NCI-H1092 treated with DMSO at 0.1 percent for 48 hours (cell line): ENCODE measurements around the gene SH2D7.
"Not testable (repeated sequence)": the region's sequence is repeated elsewhere in the genome, so short reads cannot be mapped to it uniquely, and the experiment has no call there.

Source experiments
- DNase-seq: peaks from one replicate; lab custom pipeline; 2025; lab: John Stamatoyannopoulos, UW

Gene SH2D7

DNA sequence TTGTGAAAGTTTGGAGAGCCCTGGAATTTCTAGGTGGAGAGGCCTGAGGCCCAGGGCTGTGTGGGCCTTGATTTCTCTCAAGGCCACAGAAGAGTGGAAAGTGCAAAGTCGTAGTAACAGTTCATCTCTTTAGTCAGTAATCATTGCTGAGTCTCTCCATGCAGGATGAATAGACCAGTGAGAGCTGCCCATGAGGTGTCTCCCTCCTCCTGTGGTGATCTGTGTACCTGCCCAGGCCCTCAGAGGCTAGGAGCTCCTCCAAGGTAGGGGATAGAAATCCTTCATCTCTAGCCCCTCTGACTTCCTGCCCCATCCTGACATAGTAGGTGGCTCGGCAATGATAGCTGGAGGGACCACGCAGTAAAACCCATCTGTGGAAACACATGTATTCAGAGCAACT, 50.0 kb downstream of the SH2D7 start:
- no peak for DNase-seq

DNA sequence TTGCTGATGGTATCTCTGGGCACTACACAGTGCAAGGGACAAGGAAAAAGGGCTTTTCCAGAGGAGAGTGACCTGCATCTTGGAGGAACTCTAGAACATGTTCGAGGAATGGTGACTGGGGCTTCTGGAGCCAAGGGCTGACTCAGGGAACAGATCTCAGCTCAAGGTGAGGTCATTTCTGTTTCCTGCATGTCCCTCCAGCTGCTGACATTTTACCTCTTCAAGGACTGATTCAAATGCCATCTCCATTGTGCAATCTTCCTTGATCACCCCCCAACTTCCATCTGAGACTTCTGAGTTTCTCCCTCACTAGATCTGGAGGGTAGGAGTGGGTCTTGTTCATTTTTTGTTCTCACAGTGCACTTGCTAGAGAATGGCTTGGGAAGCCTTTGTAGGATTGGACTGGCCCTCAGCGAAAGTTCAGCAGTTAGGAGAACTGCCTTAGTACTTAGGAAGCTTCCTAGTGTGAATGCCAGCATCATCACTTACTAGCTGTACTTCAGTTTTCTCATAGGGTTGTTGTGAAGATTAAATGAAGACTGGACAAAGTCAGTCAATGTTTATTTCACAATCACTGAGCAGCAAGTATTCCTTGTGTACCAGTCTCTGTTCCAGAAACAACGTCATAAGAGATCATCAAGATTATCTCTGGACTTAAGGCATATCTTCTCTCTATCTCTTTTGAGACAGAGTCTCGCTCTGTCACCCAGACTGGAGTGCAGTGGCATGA, 54.2 kb downstream of the SH2D7 start:
- DNase-seq: no peak

DNA sequence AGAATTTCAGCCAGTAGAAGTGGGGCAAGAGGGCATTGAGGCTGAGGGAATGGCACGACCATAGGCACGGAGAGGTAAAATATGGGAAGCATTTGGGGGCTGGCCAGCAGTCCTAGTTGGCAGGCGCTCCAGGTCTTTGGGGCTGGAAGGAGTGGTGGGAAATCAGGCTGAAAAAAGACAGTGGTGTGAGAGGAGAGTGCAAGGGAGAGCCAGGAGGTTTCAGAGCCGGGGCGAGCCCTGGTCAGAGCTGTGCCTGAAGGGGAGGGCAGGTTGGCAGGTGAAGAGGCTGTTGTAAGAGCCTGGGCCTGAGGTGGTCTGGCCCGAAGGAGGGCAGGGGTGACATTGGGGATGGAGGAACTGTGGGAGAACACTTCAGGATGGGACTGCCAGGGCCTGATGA, 55.2 kb downstream of the SH2D7 start:
- DNase-seq: no peak

DNA sequence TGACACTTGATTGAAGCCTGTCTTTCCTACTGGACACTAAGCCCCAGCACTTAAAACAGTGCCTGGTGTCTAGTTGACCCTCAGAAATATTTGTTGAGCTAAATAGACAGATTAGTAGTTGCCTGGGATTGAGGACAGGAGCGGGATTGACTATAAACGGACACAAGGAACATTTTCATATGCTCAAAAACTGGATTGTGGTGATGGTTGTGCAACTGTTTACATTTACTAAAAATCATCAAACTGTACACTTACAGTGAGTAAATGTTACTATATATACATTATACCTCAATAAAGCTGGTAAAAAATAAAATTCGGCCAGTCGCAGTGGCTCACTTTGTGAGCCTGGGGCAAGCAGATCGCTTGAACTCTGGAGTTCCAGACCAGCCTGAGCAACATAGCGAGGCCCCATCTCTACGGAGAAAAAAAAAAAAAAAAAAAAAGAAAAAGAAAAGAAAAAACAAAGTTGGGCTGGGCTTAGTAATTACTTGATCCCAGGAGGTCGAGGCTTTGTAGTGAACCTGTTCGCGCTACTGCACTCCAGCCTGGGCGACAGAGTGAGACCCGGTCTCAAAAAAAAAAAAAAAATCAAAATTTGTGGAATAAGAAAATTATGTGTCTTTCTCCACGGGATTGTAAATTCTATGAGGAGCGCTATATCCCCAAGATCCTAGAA, 56.2 kb downstream of the SH2D7 start:
- no peak for DNase-seq

DNA sequence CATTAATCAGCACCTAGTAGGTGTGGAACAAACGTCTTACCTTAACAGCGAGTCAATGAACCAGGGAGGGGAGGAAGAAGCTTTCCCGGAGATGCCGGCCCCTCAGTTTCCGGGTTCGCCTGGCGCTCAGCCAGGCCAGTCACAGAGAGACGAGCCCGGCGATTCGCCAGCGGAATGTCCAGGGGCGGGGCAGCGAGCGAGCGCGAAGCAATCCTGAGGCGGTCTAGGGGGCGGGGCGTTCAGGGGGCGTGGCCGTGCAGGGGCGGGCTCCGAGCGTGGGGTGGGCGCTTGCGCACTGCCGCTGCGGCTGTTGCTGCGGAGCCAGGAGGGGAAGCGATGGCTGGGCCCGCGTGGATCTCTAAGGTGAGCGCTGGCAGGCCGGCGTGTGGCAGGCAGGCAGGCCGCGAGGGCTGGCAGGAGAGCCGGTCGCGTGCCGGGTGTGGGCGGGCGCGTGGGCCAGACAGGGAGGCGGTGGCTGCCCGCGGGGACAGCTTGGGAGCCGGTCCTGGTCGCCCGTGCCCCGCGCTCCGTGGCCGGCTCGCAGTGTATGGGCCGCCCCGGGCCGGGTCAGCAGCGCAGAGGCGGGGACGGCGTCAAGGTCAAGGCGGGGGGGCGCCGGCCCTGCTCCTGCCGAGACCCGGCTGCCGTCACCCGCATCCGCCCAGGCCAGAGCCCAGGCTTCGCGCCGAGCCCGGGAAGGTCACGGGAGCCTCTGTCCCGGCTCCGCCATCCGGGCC, 56.9 kb downstream of the SH2D7 start, which contains the start of gene IDH3A:
Gene IDH3A, plus strand, starts transcription at position 295 of the 737 bp plus-strand sequence. Its CDS starts 42 bp downstream, at position 337.
- peak; percentile 90 for DNase-seq

DNA sequence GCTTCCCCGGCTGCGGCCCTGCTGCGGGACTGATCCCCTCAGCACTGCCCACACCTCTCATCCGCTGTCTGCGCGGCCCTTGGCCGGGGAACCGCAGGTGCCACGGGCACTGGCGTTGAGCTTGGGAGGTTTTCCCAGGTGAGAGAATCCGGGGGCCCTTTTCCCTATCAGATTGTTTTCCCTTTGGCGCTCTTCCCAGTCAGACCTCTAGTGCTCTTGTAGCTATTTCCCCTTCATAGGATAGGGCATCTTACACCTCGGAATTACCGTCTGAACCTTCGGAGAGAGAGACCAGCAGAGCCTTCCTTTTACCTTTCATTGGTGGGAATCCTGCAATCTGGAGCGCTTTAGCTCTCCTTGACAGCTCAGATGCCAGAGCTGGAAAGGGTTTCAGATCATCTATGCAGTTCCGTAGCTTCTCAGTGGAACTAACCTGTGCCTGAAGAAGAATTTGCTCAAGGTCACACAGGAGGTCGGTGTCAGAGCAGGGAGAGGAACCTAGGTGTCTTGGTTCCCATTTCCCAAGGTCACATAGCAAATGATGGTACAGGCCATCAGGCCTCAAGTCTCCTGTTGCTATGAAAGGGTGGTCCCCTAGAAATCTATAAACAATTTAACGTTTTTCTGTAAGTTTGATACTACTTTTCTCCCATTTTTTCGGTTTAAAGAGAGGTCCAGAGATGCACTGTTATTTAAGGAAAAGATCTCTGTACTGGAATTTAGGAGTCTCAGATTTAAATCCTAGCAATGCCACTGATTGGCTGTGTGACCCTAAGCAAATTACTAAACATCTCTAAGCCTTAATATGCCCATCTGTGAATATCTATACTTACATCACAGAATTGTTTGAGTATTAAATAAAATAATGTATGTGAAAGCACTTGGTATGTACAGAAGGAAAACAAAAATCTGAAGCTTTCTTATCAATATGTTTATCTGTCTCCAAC, 57.7 kb downstream of the SH2D7 start:
- DNase-seq: peak; percentile 80

DNA sequence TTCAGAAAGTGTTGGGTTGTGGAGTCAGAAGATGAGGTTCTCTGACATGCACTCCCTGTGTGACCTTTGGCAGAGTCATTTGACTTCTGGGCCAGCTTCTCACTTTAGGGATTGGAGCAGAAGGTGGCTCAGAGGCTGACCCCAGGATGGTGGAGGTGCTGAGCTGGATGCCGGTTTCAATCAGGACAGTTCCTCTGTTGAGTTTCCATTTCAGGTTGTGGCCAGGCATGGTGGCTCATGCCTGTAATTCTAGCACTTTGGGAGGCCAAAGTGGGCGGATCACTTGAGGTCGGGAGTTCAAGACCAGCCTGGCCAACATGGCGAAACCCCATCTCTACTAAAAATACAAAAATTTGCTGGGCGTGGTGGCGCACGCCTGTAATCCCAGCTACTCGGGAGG, 58.7 kb downstream of the SH2D7 start:
- not testable (repeated sequence) for DNase-seq
